Astrocyte of the hippocampus (primary cell): ENCODE measurements around the gene IGLL5.
"Not testable (repeated sequence)": the region's sequence is repeated elsewhere in the genome, so short reads cannot be mapped to it uniquely, and the experiment has no call there.

Source experiments
- DNase-seq: peaks from one replicate; pipeline ENCODE4 v3.0.0; 2011; ENCODE audit warnings: low read depth, low spot score

IGLL5 gene

DNA sequence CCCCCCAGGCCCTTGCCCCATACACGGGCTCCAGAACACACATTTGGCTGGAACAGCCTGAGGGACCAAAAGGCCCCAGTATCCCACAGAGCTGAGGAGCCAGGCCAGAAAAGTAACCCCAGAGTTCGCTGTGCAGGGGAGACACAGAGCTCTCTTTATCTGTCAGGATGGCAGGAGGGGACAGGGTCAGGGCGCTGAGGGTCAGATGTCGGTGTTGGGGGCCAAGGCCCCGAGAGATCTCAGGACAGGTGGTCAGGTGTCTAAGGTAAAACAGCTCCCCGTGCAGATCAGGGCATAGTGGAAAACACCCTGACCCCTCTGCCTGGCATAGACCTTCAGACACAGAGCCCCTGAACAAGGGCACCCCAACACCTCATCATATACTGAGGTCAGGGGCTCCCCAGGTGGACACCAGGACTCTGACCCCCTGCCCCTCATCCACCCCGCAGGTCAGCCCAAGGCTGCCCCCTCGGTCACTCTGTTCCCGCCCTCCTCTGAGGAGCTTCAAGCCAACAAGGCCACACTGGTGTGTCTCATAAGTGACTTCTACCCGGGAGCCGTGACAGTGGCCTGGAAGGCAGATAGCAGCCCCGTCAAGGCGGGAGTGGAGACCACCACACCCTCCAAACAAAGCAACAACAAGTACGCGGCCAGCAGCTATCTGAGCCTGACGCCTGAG is 13.1 kb downstream of the IGLL5 start:
- DNase-seq, result not testable (repeated sequence)

GRCh38 chr22:22901578-22902218 is 14.1 kb downstream of the IGLL5 start:
- DNase-seq, result no peak

GRCh38 chr22:22902247-22903001 is 14.8 kb downstream of the IGLL5 start:
- DNase-seq, result no peak

DNA sequence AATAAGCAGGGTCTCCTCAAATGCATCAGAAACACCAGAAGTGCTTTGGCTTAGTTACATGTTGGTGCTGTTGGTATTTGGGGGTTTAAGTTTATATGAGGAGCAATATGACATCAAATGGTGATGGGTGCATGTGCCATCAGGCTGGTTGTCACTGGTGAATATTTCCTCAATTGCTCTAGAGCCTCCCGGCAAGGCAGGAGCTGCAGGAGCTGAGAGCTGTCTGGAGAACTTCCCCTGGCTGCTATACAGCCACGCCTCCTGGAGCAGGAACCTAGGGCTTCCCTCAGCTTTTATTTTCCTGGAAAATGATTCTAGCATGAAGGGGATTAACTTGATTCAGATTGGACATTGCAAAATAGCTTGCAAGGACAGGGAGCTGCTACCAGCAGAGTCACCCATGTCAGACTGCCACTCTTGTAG is 15.8 kb downstream of the IGLL5 start:
- DNase-seq, result no peak

GRCh38 chr22:22903781-22904192 is 16.2 kb downstream of the IGLL5 start:
- DNase-seq, result not testable (repeated sequence)

DNA sequence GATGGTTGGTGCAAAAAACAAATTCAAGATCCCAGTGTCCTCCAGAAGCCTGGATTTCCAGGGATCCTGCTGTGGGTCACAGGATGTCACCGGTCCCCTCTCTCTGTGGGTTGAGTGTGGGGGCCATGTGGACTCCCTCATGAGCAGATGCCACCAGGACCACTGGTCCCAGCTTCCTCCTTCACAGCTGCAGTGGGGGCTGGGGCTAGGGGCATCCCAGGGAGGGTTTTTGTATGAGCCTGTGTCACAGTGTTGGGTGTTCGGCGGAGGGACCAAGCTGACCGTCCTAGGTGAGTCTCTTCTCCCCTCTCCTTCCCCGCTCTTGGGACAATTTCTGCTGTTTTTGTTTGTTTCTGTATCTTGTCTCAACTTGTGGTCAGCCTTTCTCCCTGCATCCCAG is 17.1 kb downstream of the IGLL5 start:
- DNase-seq, result not testable (repeated sequence)

DNA sequence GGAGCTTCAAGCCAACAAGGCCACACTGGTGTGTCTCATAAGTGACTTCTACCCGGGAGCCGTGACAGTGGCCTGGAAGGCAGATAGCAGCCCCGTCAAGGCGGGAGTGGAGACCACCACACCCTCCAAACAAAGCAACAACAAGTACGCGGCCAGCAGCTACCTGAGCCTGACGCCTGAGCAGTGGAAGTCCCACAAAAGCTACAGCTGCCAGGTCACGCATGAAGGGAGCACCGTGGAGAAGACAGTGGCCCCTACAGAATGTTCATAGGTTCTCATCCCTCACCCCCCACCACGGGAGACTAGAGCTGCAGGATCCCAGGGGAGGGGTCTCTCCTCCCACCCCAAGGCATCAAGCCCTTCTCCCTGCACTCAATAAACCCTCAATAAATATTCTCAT is 18.8 kb downstream of the IGLL5 start:
- not testable (repeated sequence) for DNase-seq

GRCh38 chr22:22906907-22907550 is 19.4 kb downstream of the IGLL5 start:
- DNase-seq, result no peak

- DNase-seq, result no peak
Observed at GRCh38 chr22:22907551-22908494, 20.2 kb downstream of the IGLL5 start.

DNA sequence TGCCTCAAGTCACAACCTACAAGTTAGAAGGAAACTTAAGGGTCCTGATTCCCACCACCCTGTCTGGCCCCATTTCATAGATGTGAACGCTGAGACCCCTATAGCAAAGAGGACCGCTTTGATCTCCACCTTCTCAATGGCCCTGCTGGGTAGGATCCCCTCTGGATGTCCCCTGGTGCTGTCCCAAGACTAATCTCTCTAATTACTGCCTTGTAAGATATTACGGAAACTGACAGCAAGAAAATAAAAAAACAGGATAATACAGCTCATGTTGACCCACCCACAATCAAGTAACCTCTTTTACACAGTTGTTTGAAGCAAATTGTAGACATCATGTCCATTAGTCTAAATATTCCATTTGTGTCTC is 20.9 kb downstream of the IGLL5 start:
- DNase-seq, result no peak

GRCh38 chr22:22908941-22909604 is 21.5 kb downstream of the IGLL5 start:
- no peak for DNase-seq

GRCh38 chr22:22909605-22910271 is 22.1 kb downstream of the IGLL5 start:
- no peak for DNase-seq

- no peak for DNase-seq
Observed at GRCh38 chr22:22910272-22911240, 22.9 kb downstream of the IGLL5 start.

DNA sequence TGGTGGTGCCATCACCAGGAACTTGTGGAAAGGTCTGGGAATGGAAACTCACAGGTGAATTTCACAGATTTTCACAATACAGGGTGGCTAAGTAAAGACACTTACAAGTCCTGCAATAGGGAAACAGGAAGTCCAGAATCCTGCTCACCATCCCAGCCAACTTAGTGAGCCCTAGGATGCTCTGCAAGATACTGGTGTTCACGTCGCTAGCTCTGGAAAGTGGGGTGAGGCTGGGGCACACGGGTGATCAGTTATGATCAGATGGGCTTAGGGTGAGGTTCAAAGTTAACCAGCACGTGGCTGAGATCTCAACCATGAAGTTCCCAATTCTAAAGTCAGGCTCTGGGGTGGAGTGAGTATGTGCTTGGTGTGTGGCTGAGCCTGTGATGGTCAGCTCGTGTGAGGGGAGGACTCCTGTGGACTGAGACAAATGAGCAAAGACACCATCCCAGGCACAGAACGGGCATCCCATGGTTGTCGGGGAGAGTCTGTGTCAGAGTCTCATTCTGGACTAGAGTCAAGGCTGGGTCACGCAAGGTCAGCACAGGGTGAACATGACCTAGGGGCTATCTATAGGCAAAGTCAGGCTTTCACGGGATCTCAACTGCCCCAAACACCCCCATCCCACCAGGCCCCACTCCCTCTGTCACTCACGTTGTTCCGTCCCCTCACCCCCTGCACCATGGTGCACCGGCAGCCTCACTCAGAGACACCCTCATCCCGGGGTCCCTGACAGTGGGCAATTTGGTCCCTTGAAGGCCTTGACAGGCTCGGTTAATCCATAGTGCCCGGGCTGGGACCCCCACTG is 23.9 kb downstream of the IGLL5 start:
- no peak for DNase-seq

DNA sequence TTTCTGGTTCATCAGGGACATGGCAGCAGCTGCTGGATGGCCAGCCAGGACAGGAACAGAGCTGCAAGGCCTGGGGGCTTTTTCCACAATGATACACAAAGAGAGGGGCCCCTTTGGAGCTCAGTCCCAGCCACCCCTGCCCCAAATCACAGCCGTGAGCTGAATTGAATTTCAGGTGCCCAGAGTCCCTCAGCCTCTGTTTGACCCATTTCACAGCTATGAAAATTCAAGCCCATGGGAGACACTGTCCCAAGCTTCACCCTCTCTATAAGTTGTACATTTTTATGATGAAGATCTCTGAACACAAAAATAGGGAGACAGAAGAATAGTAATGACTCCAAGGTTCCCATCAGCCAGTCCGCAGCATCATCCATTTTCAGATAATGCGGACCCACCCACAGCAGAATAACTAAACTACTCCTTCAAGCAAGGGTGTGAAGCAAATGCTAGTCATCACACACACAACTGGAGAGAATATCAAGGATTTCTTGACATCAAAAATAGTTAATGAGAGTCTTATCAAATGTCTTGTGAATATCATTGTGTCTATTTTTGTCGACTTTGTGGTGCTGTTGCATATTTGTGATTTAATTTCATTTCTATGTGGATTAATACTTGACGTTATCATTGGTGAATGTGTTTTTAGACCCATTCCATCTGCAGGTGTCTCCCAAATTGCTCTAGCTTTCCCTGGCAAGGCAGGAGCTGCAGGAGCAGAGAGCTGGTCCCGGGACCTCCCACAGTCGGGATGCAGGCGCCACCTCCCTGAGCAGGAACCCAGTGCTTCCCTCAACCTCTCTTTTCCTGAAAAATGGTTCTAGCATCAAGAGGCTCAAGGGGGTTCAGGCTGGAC is 24.7 kb downstream of the IGLL5 start:
- no peak for DNase-seq

- DNase-seq, result no peak
Observed at GRCh38 chr22:22912988-22913253, 25.3 kb downstream of the IGLL5 start.

- DNase-seq, result no peak
Observed at GRCh38 chr22:22913989-22914388, 26.4 kb downstream of the IGLL5 start.
